ENCODE results near the gene VTI1A. TPM values are rescaled to one million over a fixed set of nuclear protein-coding genes. Genes with fewer than 3 reads are reported as not detected.

Gene VTI1A
- total and polyA plus RNA-seq, 3 donors from 2014 or later = 25.5 to 85.9 (median 63.4) TPM

DNA sequence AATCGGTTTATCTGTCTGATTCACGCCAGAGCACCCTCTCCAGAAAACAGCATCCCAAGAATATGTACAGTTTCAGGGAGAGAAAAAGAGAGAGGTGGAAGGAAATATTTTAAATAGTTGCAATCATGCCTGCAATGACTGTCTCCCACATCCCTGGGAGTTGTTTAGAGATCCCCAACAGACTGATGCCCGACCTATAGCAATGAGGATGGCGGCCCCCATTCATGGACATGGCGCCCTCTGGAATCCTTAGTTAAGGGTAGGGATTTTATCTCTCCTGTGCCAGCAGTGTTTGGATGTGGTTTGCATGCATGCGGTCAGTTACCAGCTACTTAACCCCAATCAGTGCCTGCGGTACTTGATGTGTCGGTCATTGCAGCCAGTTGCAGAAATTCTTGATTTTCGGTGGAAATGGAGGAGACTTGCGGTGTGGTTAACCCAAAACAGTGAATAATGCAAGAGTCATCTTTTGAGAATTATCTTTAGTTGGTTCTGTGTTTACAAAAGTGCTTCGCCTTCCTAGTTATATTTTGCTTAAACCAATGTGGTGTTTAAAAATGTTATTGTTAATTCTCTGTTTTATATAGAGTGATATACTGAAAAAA lies 317.0 kb downstream of the VTI1A start:
- no peak for DNase-seq
- H3K4me1 ChIP-seq = no peaks in the 10 kb centered on the region
- no peak overlapping the region for H3K4me3 ChIP-seq
- intact Hi-C loops (cut with DNase I; ENCODE audit: low total_unique reads) = no loop called here
- H3K27ac ChIP-seq = no peak overlapping the region
- H3K27me3 ChIP-seq = no peaks in the 10 kb centered on the region
- H3K9me3 ChIP-seq = no peaks in the 10 kb centered on the region
- 92 to 96% methylated on average over 11 of the region's 11 CpGs for WGBS, 2 donors
- H3K36me3 ChIP-seq (ENCODE audit: low read depth, missing control alignments) = no peaks in the 10 kb centered on the region
- TF ChIP-seq POLR2A (IDR thresholded peaks at IDR 0.05) = no peak
- TF ChIP-seq, protein P1, sequence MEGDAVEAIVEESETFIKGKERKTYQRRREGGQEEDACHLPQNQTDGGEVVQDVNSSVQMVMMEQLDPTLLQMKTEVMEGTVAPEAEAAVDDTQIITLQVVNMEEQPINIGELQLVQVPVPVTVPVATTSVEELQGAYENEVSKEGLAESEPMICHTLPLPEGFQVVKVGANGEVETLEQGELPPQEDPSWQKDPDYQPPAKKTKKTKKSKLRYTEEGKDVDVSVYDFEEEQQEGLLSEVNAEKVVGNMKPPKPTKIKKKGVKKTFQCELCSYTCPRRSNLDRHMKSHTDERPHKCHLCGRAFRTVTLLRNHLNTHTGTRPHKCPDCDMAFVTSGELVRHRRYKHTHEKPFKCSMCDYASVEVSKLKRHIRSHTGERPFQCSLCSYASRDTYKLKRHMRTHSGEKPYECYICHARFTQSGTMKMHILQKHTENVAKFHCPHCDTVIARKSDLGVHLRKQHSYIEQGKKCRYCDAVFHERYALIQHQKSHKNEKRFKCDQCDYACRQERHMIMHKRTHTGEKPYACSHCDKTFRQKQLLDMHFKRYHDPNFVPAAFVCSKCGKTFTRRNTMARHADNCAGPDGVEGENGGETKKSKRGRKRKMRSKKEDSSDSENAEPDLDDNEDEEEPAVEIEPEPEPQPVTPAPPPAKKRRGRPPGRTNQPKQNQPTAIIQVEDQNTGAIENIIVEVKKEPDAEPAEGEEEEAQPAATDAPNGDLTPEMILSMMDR (IDR thresholded peaks at IDR 0.05) = no peak

DNA sequence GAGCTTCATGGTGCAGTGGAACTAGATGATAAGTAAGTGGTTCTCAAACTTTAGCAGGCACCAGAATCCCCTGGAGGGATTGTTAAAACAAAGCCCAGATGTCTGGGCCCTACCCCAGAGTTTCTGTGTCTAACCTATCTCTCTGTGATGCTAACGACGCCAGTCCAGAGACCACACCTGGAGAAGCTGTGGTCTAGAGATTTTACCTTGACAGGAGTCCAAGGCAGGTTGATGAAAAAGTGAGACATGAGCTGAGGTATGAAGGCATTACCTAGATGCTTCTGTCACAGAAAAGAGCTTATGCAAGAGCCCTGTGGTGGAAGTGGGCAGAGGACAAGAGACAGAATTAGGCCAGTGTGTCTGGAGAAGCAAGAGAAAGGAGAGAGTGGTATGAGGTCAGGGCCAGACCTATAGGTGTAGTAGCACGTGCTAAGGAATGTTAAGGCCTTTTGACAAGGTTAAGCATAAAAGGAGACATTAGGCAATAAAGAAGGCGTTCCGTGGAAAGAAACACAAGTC lies 318.8 kb downstream of the VTI1A start:
- no peaks in the 10 kb centered on the region for H3K36me3 ChIP-seq (ENCODE audit: low read depth, missing control alignments)
- TF ChIP-seq, protein P1 (IDR thresholded peaks at IDR 0.05) = no peak
- no peak for TF ChIP-seq POLR2A (IDR thresholded peaks at IDR 0.05)
- intact Hi-C loops (cut with DNase I; ENCODE audit: low total_unique reads) = no loop called here
- 91 to 93% methylated on average over 5 of the region's 5 CpGs for WGBS, 2 donors
- no peak overlapping the region for H3K4me3 ChIP-seq
- no peak for DNase-seq
- no peaks in the 10 kb centered on the region for H3K4me1 ChIP-seq
- no peak overlapping the region for H3K27ac ChIP-seq
- no peaks in the 10 kb centered on the region for H3K9me3 ChIP-seq
- no peaks in the 10 kb centered on the region for H3K27me3 ChIP-seq

DNA sequence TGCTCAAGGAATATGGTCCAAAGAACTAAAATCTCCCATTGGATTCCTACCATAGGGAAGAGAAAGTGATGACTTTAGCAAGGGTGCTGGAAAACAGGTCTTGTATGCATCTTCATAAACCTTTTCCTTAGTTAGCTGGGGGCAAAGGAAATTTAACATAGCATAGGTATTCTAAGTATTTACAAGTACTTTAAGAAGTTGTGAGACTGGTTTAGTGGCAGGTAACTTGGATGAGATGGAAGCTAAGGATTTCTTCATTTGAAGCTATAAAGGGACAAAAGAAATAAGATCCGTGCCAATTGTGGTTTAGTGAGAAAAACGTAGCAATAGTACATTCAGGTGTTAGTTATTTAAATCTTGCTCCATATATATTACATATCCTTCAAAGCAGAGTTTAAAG lies 319.6 kb downstream of the VTI1A start:
- TF ChIP-seq POLR2A (IDR thresholded peaks at IDR 0.05) = no peak

DNA sequence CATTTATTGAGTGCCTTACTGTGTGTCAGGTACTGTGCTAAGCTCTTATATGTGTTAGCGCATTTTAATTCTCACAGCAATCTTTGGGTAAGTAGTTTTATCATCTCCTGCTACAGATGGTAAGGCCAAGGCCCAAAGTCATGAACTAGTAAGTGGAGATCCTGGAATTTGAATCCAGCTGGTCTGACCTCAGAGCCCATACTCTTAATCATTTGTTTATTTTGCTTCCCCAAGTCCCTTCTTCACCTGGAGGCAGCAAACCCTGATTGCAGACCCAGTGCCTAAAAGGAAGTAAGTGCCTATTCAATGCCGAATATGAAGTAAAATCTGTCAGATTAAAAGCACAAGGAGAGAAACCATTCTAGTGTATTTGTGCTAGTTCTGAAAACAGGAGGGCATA lies 320.1 kb downstream of the VTI1A start:
- Histone ChIP-seq H3K4me1 (no peaks in the 10 kb centered on the region), H3K27me3 (no peaks in the 10 kb centered on the region), H3K27ac (no peak overlapping the region), H3K36me3 (ENCODE audit: low read depth, missing control alignments) (no peaks in the 10 kb centered on the region), H3K9me3 (no peaks in the 10 kb centered on the region), H3K4me3 (no peak overlapping the region)
- intact Hi-C loops (cut with DNase I; ENCODE audit: low total_unique reads) = no loop called here
- 88 to 97% methylated on average over 2 of the region's 2 CpGs for WGBS, 2 donors
- TF ChIP-seq, protein P1 (IDR thresholded peaks at IDR 0.05) = no peak
- no peak for TF ChIP-seq POLR2A (IDR thresholded peaks at IDR 0.05)
- DNase-seq = no peak

More for the DNA sequence above, 319.6 kb downstream of the VTI1A start:
- 91 to 93% methylated on average over 2 of the region's 2 CpGs for WGBS, 2 donors
- Histone ChIP-seq H3K4me1 (no peaks in the 10 kb centered on the region), H3K27ac (no peak overlapping the region), H3K4me3 (no peak overlapping the region), H3K36me3 (ENCODE audit: low read depth, missing control alignments) (no peaks in the 10 kb centered on the region), H3K27me3 (no peaks in the 10 kb centered on the region), H3K9me3 (no peaks in the 10 kb centered on the region)
- intact Hi-C loops (cut with DNase I; ENCODE audit: low total_unique reads) = no loop called here
- no peak for DNase-seq

DNA sequence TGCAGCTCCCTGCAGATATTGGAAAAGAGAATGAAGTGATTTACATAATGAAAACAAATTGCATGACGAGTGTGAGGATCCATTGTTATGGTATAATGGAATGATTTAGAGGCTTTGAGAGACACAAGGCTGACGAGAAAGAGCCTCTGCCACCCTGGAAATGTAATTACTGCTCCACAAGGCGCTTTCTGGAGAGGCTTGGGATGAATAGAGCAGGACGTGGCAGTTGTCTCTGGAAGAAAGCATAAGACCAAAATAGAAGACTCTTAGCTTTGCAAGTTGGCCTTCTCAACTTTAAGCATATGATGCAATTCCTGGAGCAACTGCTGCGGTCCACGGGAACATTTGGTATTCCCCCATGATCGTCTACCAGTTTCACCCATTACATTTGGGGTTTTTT lies 321.1 kb downstream of the VTI1A start:
- Histone ChIP-seq H3K36me3 (ENCODE audit: low read depth, missing control alignments) (no peaks in the 10 kb centered on the region), H3K27me3 (no peaks in the 10 kb centered on the region), H3K9me3 (no peaks in the 10 kb centered on the region), H3K27ac (no peak overlapping the region), H3K4me3 (no peak overlapping the region), H3K4me1 (no peaks in the 10 kb centered on the region)
- intact Hi-C loops (cut with DNase I; ENCODE audit: low total_unique reads) = no loop called here
- WGBS, 2 donors = 86 to 94% methylated on average over 7 of the region's 7 CpGs
- TF ChIP-seq, protein P1 (IDR thresholded peaks at IDR 0.05) = no peak
- TF ChIP-seq POLR2A (IDR thresholded peaks at IDR 0.05) = no peak
- DNase-seq = no peak
